ENCODE measurements around the gene TJP2. TPM values are rescaled to one million over a fixed set of nuclear protein-coding genes. Genes with fewer than 3 reads are reported as not detected.

The TJP2 gene
- total RNA-seq, 2 experiments from 2014 or later: 8.4 to 10.0 TPM

DNA sequence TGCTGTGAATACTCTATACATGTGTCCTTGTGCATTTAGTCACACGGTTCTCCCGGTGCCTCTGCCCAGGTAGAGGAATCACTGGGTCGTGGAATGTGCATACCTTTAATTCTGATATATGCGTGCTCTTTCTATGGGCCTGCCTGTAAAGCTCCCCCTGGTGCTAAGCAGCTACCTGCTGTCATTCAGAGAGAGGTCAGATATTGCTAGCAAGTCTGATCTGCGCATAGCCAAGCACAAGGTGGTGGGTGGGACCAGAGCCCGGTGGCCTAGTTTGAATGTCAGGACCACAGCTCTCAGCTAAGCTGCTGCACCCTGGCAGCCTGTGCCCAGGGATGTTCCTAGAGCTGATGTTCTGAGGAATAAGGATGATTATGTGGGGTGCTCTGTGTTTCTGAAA lies 33.4 kb downstream of the TJP2 start:
- H3K27me3 Mint-ChIP-seq: no peaks in the 10 kb centered on the region
- no peak for DNase-seq
- POLR2A ChIA-PET: no interaction called here
- no peak overlapping the region for H3K4me3 Mint-ChIP-seq
- no peak for ATAC-seq
- H3K4me1 Mint-ChIP-seq: no peaks in the 10 kb centered on the region
- H3K27ac Mint-ChIP-seq: no peak overlapping the region
- intact Hi-C loops (cut with DNase I, micrococcal nuclease): no loop called here
- H3K36me3 Mint-ChIP-seq (ENCODE audit: low read depth): no peaks in the 10 kb centered on the region
- no peaks in the 10 kb centered on the region for H3K9me3 Mint-ChIP-seq (ENCODE audit: low read depth)
- CTCF ChIA-PET: interaction anchor here (0.7 to 1.3 kb wide), 2 partner anchors 12 to 25 kb away, joined by 3 to 4 read pairs; no protein-coding TSS in a partner anchor

DNA sequence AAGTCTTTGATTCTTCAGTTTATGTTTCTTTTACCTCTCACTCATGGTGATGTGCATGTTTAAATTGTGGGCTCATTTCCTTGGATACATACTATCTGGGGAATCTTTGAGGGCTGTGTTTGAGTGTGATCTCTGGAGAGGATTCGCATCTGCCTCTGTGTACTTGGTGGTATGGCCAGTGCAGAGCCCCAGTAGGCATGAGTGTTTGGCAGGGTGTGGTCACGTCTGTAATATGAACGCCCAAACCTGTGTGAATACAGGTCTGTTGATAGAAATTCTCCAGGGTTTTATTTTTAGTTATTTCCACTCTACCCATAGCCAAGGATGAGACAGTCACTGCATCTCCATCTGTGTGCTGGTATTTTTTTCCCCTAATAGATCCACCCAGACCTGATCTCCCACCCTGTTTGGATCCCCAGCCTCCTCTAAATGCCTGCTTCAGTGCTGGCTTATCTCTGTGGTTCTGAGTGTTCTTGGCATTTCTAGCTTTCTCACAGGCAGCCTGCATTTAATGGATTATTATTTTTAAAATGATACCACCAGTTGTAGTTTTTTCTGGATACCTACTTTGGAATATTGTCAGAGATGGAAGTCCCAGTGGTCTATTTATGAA lies 37.5 kb downstream of the TJP2 start:
- Mint-ChIP-seq H3K36me3 (ENCODE audit: low read depth) (no peaks in the 10 kb centered on the region), H3K9me3 (ENCODE audit: low read depth) (no peaks in the 10 kb centered on the region), H3K27ac (no peak overlapping the region), H3K4me1 (no peaks in the 10 kb centered on the region), H3K27me3 (no peaks in the 10 kb centered on the region), H3K4me3 (no peak overlapping the region)
- POLR2A ChIA-PET: interaction anchor here (0.6 kb wide), 1 partner anchor 10 kb away, joined by 3 read pairs; no protein-coding TSS in a partner anchor
- DNase-seq: no peak
- CTCF ChIA-PET: interaction anchor here (1.6 kb wide), 1 partner anchor 158 kb away, joined by 4 read pairs; no protein-coding TSS in a partner anchor
- no peak for ATAC-seq
- intact Hi-C loops (cut with DNase I, micrococcal nuclease): no loop called here

DNA sequence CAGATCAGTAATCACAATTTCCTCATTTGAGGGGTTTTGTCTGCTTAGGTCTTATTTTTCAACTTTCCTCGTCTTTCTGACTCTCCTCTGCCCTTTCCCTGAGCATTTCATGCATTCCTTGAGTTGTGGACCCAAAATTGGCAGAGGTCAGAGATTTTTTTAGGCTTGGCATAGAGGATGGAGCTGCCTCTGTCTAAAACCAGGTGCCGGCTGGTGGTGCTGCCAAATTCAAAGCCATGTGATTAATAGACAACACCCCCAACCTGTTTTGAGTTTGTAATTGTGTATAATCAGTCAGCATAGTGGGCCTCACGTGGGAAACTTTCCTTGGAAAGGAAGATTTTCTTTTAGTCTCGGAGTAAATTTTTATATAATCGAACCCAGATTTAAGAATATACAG lies 39.6 kb downstream of the TJP2 start:
- no peak overlapping the region for H3K27ac Mint-ChIP-seq
- intact Hi-C loops (cut with DNase I, micrococcal nuclease): no loop called here
- ChIA-PET CTCF (no interaction called here), POLR2A (no interaction called here)
- no peaks in the 10 kb centered on the region for H3K36me3 Mint-ChIP-seq (ENCODE audit: low read depth)
- ATAC-seq (no peak), DNase-seq (no peak)
- H3K4me3 Mint-ChIP-seq: no peak overlapping the region
- no peaks in the 10 kb centered on the region for H3K27me3 Mint-ChIP-seq
- H3K9me3 Mint-ChIP-seq (ENCODE audit: low read depth): no peaks in the 10 kb centered on the region
- no peaks in the 10 kb centered on the region for H3K4me1 Mint-ChIP-seq

DNA sequence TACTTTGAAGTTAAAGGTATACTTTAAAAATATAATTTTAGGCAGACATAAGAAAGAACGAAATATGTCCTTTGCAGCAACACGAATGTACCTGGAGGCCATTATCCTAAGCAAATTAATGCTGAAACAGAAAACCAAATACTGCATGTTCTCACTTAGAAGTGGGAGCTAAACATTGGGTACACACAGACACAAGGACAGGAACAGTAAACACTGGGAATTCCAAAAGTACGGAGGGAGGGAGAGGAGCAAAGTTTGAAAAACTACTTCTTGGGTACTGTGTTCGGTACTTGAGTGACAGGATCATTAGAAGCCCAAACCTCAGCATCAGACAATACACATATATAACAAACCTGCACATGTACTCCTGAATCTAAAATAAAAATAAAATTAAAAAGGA lies 40.9 kb downstream of the TJP2 start:
- H3K4me1 Mint-ChIP-seq: no peaks in the 10 kb centered on the region
- POLR2A ChIA-PET: interaction anchor here (0.5 kb wide), 1 partner anchor 329 kb away, joined by 3 read pairs; no protein-coding TSS in a partner anchor

DNA sequence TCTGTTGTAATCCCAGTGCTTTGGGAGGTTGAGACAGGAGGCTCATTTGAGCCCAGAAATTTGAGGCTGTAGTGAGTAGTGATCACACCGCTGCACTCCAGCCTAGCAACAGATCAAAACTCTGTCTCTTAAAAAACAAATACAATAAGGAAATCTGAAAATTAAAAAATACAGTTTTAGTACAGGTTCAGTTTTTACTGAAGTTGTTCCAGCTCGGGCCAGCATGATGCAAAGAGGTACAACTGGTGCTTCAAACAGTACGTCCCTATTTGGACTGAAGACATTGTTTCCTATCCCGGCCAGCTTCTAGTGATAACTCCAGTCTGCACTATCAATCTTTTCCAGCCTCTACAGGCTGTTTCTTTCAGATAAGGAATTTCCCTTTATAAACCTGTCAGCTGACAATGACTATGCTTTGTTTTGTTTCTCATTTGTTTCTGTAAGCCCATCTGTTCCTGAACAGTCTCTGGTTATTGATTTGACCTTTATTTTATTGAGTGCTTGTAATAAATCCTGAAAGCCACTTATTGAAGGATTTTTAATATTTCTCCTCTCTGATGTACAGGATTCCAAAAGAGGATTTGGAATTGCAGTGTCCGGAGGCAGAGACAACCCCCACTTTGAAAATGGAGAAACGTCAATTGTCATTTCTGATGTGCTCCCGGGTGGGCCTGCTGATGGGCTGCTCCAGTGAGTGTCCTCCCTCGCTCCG lies 41.9 kb downstream of the TJP2 start:
- Mint-ChIP-seq H3K27ac (no peak overlapping the region), H3K27me3 (no peaks in the 10 kb centered on the region), H3K36me3 (ENCODE audit: low read depth) (no peaks in the 10 kb centered on the region), H3K4me1 (no peaks in the 10 kb centered on the region), H3K4me3 (no peak overlapping the region), H3K9me3 (ENCODE audit: low read depth) (no peaks in the 10 kb centered on the region)
- DNase-seq: no peak
- ATAC-seq: no peak
- POLR2A ChIA-PET: interaction anchor here (0.6 kb wide), 1 partner anchor 34 kb away, joined by 3 read pairs; no protein-coding TSS in a partner anchor
- intact Hi-C loops (cut with DNase I, micrococcal nuclease): no loop called here
- CTCF ChIA-PET: no interaction called here

More for the DNA sequence above, 40.9 kb downstream of the TJP2 start:
- CTCF ChIA-PET: no interaction called here
- Mint-ChIP-seq H3K4me3 (no peak overlapping the region), H3K27ac (no peak overlapping the region), H3K9me3 (ENCODE audit: low read depth) (no peaks in the 10 kb centered on the region), H3K36me3 (ENCODE audit: low read depth) (no peaks in the 10 kb centered on the region), H3K27me3 (no peaks in the 10 kb centered on the region)
- intact Hi-C loops (cut with DNase I, micrococcal nuclease): no loop called here
- DNase-seq (no peak), ATAC-seq (no peak)

DNA sequence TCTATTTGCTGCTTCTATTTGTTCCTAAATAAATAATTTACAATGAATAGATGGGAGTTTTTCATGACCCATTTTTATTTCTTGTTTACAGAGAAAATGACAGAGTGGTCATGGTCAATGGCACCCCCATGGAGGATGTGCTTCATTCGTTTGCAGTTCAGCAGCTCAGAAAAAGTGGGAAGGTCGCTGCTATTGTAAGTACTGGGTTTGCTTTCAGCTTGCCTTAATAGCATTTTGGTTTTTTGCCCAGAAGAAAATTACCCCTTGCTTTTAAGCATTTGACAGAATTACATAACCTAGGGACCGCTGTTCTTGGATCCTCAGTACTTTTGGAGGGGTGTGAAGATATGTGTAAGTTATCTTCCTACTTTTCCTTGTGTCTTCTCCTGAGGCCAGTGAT lies 44.1 kb downstream of the TJP2 start:
- no peak for ATAC-seq
- CTCF ChIA-PET: interaction anchor here (0.6 kb wide), 1 partner anchor 1542 kb away, joined by 3 read pairs; no protein-coding TSS in a partner anchor
- no peak overlapping the region for H3K4me3 Mint-ChIP-seq
- H3K9me3 Mint-ChIP-seq (ENCODE audit: low read depth): no peaks in the 10 kb centered on the region
- H3K36me3 Mint-ChIP-seq (ENCODE audit: low read depth): no peaks in the 10 kb centered on the region
- H3K27me3 Mint-ChIP-seq: no peaks in the 10 kb centered on the region
- intact Hi-C loops (cut with DNase I, micrococcal nuclease): no loop called here
- H3K4me1 Mint-ChIP-seq: no peaks in the 10 kb centered on the region
- POLR2A ChIA-PET: no interaction called here
- no peak for DNase-seq
- H3K27ac Mint-ChIP-seq: no peak overlapping the region

DNA sequence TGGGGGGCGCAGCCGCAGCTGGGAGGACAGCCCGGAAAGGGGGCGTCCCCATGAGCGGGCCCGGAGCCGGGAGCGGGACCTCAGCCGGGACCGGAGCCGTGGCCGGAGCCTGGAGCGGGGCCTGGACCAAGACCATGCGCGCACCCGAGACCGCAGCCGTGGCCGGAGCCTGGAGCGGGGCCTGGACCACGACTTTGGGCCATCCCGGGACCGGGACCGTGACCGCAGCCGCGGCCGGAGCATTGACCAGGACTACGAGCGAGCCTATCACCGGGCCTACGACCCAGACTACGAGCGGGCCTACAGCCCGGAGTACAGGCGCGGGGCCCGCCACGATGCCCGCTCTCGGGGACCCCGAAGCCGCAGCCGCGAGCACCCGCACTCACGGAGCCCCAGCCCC lies 47.0 kb downstream of the TJP2 start:
- ATAC-seq (no peak), DNase-seq (no peak)
- intact Hi-C loops (cut with DNase I, micrococcal nuclease): no loop called here
- H3K36me3 Mint-ChIP-seq (ENCODE audit: low read depth): peaks cover 4% of the 10 kb centered on the region
- H3K27ac Mint-ChIP-seq: no peak overlapping the region
- no peaks in the 10 kb centered on the region for H3K27me3 Mint-ChIP-seq
- H3K4me1 Mint-ChIP-seq: no peaks in the 10 kb centered on the region
- no peaks in the 10 kb centered on the region for H3K9me3 Mint-ChIP-seq (ENCODE audit: low read depth)
- no peak overlapping the region for H3K4me3 Mint-ChIP-seq
- ChIA-PET POLR2A (no interaction called here), CTCF (no interaction called here)

DNA sequence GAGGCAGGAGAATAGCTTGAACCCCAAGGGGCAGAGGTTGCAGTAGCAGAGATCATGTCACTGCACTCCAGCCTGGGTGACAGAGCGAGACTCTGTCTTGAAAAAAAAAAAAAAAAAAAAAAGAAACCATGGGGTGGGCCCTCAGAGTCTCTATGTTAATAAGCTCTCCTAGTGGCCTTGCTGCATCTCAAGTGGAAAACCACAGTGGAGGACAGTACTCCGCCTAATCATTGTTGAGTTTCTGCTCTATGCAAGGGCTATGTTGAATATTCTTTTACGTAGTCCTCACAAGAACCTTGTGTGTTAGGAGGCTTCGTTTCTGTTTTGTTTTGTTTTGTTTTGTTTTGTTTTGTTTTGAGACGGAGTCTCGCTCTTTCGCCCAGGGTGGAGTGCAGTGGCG lies 48.9 kb downstream of the TJP2 start:
- CTCF ChIA-PET: interaction anchor here (0.6 to 1.1 kb wide), 3 partner anchors 29 to 186 kb away, joined by 3 read pairs; no protein-coding TSS in a partner anchor

DNA sequence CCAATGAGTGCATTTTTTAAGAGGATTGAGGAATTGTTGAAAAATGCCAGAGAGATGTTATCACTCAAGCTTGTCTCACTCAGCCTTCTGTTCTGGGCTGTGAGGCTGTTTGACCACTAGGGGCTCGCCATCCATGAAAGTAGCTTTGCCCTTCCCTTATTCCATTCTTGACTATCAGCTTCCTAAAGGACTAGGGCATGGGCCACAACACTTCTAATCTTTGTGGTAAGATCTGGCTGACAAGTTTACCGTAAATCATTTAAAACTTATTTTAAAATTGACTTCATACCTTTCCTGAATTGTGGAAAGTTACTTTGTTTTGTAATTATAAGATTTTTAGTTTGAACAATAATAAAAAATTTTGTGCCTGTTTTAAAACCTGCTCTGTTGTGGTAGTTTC lies 49.5 kb downstream of the TJP2 start:
- Mint-ChIP-seq H3K27me3 (no peaks in the 10 kb centered on the region), H3K4me3 (no peak overlapping the region), H3K4me1 (no peaks in the 10 kb centered on the region), H3K27ac (no peak overlapping the region), H3K9me3 (ENCODE audit: low read depth) (no peaks in the 10 kb centered on the region), H3K36me3 (ENCODE audit: low read depth) (peaks cover 4% of the 10 kb centered on the region)
- ChIA-PET CTCF (interaction anchor here (0.6 to 1.2 kb wide), 4 partner anchors 20 to 170 kb away, joined by 3 to 4 read pairs (median 3); no protein-coding TSS in a partner anchor), POLR2A (no interaction called here)
- DNase-seq: peak; percentile 7
- ATAC-seq: no peak
- intact Hi-C loops (cut with DNase I, micrococcal nuclease): no loop called here

More for the DNA sequence above, 48.9 kb downstream of the TJP2 start:
- Mint-ChIP-seq H3K36me3 (ENCODE audit: low read depth) (peaks cover 4% of the 10 kb centered on the region), H3K27me3 (no peaks in the 10 kb centered on the region), H3K27ac (no peak overlapping the region), H3K4me3 (no peak overlapping the region), H3K4me1 (no peaks in the 10 kb centered on the region), H3K9me3 (ENCODE audit: low read depth) (no peaks in the 10 kb centered on the region)
- intact Hi-C loops (cut with DNase I, micrococcal nuclease): no loop called here
- POLR2A ChIA-PET: no interaction called here
- no peak for ATAC-seq
- DNase-seq: no peak

DNA sequence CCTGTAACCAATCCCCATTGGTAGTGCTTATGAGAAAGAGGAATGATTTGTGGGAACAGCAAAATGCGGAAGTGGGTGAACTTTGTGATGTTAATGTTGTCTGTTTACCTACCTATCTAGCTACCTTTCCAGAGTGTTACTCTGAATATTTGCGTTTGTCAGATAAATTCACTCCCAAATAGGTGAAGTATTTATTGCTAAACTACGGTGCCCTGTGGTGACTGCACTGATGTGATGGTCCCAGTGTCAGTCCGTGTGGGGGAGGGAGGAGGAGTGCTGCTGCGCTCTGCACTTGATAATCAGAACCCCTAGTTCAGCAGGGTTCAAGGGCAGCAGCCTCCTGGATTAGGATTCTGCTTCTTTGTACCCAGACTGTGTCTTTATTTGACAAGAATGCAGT lies 55.3 kb downstream of the TJP2 start:
- no peaks in the 10 kb centered on the region for H3K9me3 Mint-ChIP-seq (ENCODE audit: low read depth)
- H3K4me3 Mint-ChIP-seq: no peak overlapping the region
- intact Hi-C loops (cut with DNase I, micrococcal nuclease): no loop called here
- DNase-seq (no peak), ATAC-seq (no peak)
- ChIA-PET CTCF (no interaction called here), POLR2A (no interaction called here)
- H3K27ac Mint-ChIP-seq: no peak overlapping the region
- no peaks in the 10 kb centered on the region for H3K27me3 Mint-ChIP-seq
- H3K4me1 Mint-ChIP-seq: no peaks in the 10 kb centered on the region
- peaks cover 7% of the 10 kb centered on the region for H3K36me3 Mint-ChIP-seq (ENCODE audit: low read depth)

DNA sequence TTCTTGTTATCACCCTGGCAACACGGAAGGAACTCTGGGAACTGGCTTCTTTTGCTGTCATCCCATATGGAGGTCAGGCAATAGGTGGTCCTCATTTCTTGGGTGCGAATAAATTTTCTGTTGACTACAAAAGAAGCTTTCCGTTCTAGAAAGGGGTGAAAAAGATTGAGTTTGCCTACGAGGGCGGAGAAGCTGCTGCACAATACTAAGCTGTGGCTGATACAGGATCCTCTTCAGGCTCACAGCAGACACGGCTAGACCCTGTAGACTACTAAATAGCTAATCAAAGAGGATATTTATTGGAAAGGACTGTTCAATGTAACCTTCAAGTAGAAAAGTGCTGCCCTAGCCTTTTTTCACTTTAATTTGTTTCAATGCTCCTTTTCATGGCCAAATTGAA lies 58.1 kb downstream of the TJP2 start:
- intact Hi-C loops (cut with DNase I, micrococcal nuclease): no loop called here
- Mint-ChIP-seq H3K4me3 (no peak overlapping the region), H3K4me1 (no peaks in the 10 kb centered on the region), H3K9me3 (ENCODE audit: low read depth) (no peaks in the 10 kb centered on the region), H3K27me3 (no peaks in the 10 kb centered on the region), H3K36me3 (ENCODE audit: low read depth) (peaks cover 5% of the 10 kb centered on the region), H3K27ac (no peak overlapping the region)
- no peak for ATAC-seq
- DNase-seq: no peak
- ChIA-PET POLR2A (no interaction called here), CTCF (interaction anchor here (0.9 to 1.2 kb wide), 2 partner anchors 13 to 24 kb away, joined by 3 read pairs; no protein-coding TSS in a partner anchor)

DNA sequence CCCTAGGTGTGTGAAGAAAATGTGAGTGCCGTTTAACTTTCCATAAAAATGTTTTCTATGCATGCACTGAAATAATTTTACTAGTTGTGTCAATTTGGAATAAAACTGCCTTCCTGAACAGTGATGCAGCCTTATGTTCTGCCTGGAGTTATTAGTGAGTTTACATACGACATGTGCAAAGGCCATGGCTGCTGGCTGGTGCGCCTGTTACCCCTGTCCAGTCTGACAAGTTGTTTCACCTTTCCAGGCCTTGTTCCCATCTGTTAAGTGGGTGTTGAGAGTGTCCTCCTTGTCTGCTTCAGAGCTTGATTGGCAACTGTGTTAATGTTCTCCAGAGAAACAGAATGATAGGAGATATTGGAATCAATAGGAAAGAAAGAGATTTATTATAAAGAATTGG lies 60.6 kb downstream of the TJP2 start:
- Mint-ChIP-seq H3K4me1 (no peaks in the 10 kb centered on the region), H3K36me3 (ENCODE audit: low read depth) (peaks cover 5% of the 10 kb centered on the region), H3K9me3 (ENCODE audit: low read depth) (no peaks in the 10 kb centered on the region), H3K27ac (no peak overlapping the region), H3K4me3 (no peak overlapping the region), H3K27me3 (no peaks in the 10 kb centered on the region)
- intact Hi-C loops (cut with DNase I, micrococcal nuclease): no loop called here
- POLR2A ChIA-PET: no interaction called here
- no peak for DNase-seq
- CTCF ChIA-PET: no interaction called here
- no peak for ATAC-seq

Data from activated CD4-positive, alpha-beta T cell treated with anti-CD3 and anti-CD28 coated beads for 36 hours (primary cell).